H9 (cell line): Measurements from ENCODE around the gene MCAT. TPM values are rescaled to one million over a fixed set of nuclear protein-coding genes. Genes with fewer than 3 reads are reported as not detected.

Experiments
- DNase-seq: peaks from one replicate; pipeline ENCODE4 v3.0.0-alpha.2; 2017
- H2AFZ ChIP-seq: one replicate; pipeline ENCODE4 v1.6.1; 2013; ENCODE audit warnings: mild to moderate bottlenecking, low read length, control low read depth, moderate library complexity
- H2AK5ac ChIP-seq: 2 replicates; pipeline ENCODE4 v1.6.1; 2013; ENCODE audit warnings: low read length, control low read depth, mixed read lengths; ENCODE audit not compliant: insufficient read length
- H2BK120ac ChIP-seq: one replicate; pipeline ENCODE4 v1.6.1; 2013; ENCODE audit warnings: low read depth, mild to moderate bottlenecking, low read length, control low read depth, inconsistent platforms; ENCODE audit not compliant: poor library complexity, severe bottlenecking
- H2BK12ac ChIP-seq: 2 replicates; pipeline ENCODE4 v1.6.1; 2013; ENCODE audit warnings: low read length, control low read depth, mixed read lengths, low read depth; ENCODE audit not compliant: insufficient read length
- H2BK15ac ChIP-seq: 2 replicates; pipeline ENCODE4 v1.6.1; 2013; ENCODE audit warnings: low read depth, low read length, control low read depth
- H2BK20ac ChIP-seq: one replicate; pipeline ENCODE4 v1.6.1; 2013; ENCODE audit warnings: low read depth, mild to moderate bottlenecking, low read length, control low read depth, inconsistent platforms; ENCODE audit not compliant: poor library complexity, severe bottlenecking
- H2BK5ac ChIP-seq: 2 replicates; pipeline ENCODE4 v1.6.1; 2013; ENCODE audit warnings: low read length, control low read depth, mixed read lengths; ENCODE audit not compliant: insufficient read length
- H3K14ac ChIP-seq: 2 replicates; pipeline ENCODE4 v1.6.1; 2013; ENCODE audit warnings: low read length, control low read depth; ENCODE audit not compliant: insufficient read depth
- H3K18ac ChIP-seq: 2 replicates; pipeline ENCODE4 v1.6.1; 2013; ENCODE audit warnings: low read depth, mild to moderate bottlenecking, mixed read lengths, low read length, control low read depth; ENCODE audit not compliant: insufficient read length
- H3K23ac ChIP-seq: 2 replicates; pipeline ENCODE4 v1.6.1; 2013; ENCODE audit warnings: low read length, control low read depth, mixed read lengths, low read depth; ENCODE audit not compliant: insufficient read length
- H3K23me2 ChIP-seq: 2 replicates; pipeline ENCODE4 v1.6.1; 2013; ENCODE audit warnings: low read depth, mild to moderate bottlenecking, mixed read lengths, low read length, control low read depth; ENCODE audit not compliant: insufficient read length, poor library complexity, severe bottlenecking
- H3K27ac ChIP-seq: 2 replicates; pipeline ENCODE4 v1.5.1; 2013; ENCODE audit warnings: low read length, control low read depth, mixed read lengths, low read depth; ENCODE audit not compliant: insufficient read length
- H3K27me3 ChIP-seq: 2 replicates; pipeline ENCODE4 v1.6.1; 2013; ENCODE audit warnings: low read length, control low read depth, inconsistent platforms; ENCODE audit not compliant: insufficient read depth
- H3K4ac ChIP-seq: 2 replicates; pipeline ENCODE4 v1.6.1; 2013; ENCODE audit warnings: low read depth, mild to moderate bottlenecking, control low read depth, inconsistent platforms, low read length, moderate library complexity
- H3K4me1 ChIP-seq: 2 replicates; pipeline ENCODE4 v1.6.1; 2013; ENCODE audit warnings: low read length, control low read depth, inconsistent platforms; ENCODE audit not compliant: insufficient read depth
- H3K4me2 ChIP-seq: 2 replicates; pipeline ENCODE4 v1.6.1; 2013; ENCODE audit warnings: low read length, control low read depth, mixed read lengths; ENCODE audit not compliant: insufficient read length, insufficient read depth
- H3K56ac ChIP-seq: 2 replicates; pipeline ENCODE4 v1.6.1; 2013; ENCODE audit warnings: low read depth, mild to moderate bottlenecking, mixed read lengths, low read length, control low read depth; ENCODE audit not compliant: insufficient read length
- H3K79me1 ChIP-seq: 2 replicates; pipeline ENCODE4 v1.6.1; 2013; ENCODE audit warnings: low read depth, mild to moderate bottlenecking, moderate library complexity, low read length, control low read depth, inconsistent platforms; ENCODE audit not compliant: insufficient read depth, poor library complexity, severe bottlenecking
- H3K79me2 ChIP-seq: 2 replicates; pipeline ENCODE4 v1.6.1; 2013; ENCODE audit warnings: low read length, control low read depth, inconsistent platforms; ENCODE audit not compliant: insufficient read depth
- H3K9ac ChIP-seq: 2 replicates; pipeline ENCODE4 v1.6.1; 2013; ENCODE audit warnings: low read length, control low read depth, mixed read lengths; ENCODE audit not compliant: insufficient read length; ENCODE audit errors: extremely low read depth
- H3K9me3 ChIP-seq: one replicate; pipeline ENCODE4 v1.6.1; 2013; ENCODE audit warnings: low read depth, low read length, inconsistent platforms; ENCODE audit not compliant: control insufficient read depth
- H3T11ph ChIP-seq: one replicate; pipeline ENCODE4 v1.6.1; 2013; ENCODE audit warnings: mild to moderate bottlenecking, low read length, control low read depth, inconsistent platforms
- H4K20me1 ChIP-seq: one replicate; pipeline ENCODE4 v1.6.1; 2013; ENCODE audit not compliant: control insufficient read depth, insufficient read length, insufficient read depth
- H4K5ac ChIP-seq: 2 replicates; pipeline ENCODE4 v1.6.1; 2013; ENCODE audit warnings: low read depth, mild to moderate bottlenecking, mixed read lengths, low read length, control low read depth; ENCODE audit not compliant: insufficient read length
- H4K8ac ChIP-seq: replicated peaks from 2 replicates; pipeline ENCODE4 v1.6.1; 2013; ENCODE audit warnings: low read length, control low read depth, mixed read lengths, low read depth; ENCODE audit not compliant: insufficient read length
- H4K91ac ChIP-seq: 2 replicates; pipeline ENCODE4 v1.6.1; 2013; ENCODE audit warnings: low read depth, mild to moderate bottlenecking, moderate library complexity, mixed read lengths, low read length, control low read depth; ENCODE audit not compliant: insufficient read length
- H3K27ac Mint-ChIP-seq, 3 experiments: 2 replicates in 2 of 3; 3 replicates in 1 of 3; pipeline ENCODE4 v1.8.0; 2020 to 2021; ENCODE audit warnings: mixed read lengths in 3 of 3, mild to moderate bottlenecking in 1 of 3, moderate library complexity in 1 of 3
- H3K27me3 Mint-ChIP-seq: 2 replicates; pipeline ENCODE4 v1.8.0; 2021; ENCODE audit warnings: low read depth, mild to moderate bottlenecking, moderate library complexity, mixed read lengths
- H3K36me3 Mint-ChIP-seq, 3 experiments: 2 replicates in 2 of 3; 3 replicates in 1 of 3; pipeline ENCODE4 v1.8.0; 2020 to 2021; ENCODE audit warnings: low read depth in 3 of 3, mixed read lengths in 3 of 3; ENCODE audit not compliant: insufficient read depth in 1 of 3
- H3K4me1 Mint-ChIP-seq, 2 experiments: 2 replicates each; pipeline ENCODE4 v1.8.0; 2020; ENCODE audit warnings: mixed read lengths in 2 of 2
- H3K4me3 Mint-ChIP-seq, 2 experiments: 2 replicates in 1 of 2; 3 replicates in 1 of 2; pipeline ENCODE4 v1.8.0; 2020 to 2021; ENCODE audit warnings: mild to moderate bottlenecking in 2 of 2, mixed read lengths in 2 of 2, moderate library complexity in 1 of 2
- H3K9me3 Mint-ChIP-seq, 2 experiments: 2 replicates in 1 of 2; 3 replicates in 1 of 2; pipeline ENCODE4 v1.8.0; 2020; ENCODE audit warnings: mild to moderate bottlenecking in 2 of 2, mixed read lengths in 2 of 2, moderate library complexity in 1 of 2
- WGBS: extraction: QIAGEN DNeasy Blood & Tissue Kit; methylation state at CpG from one replicate; pipeline ENCODE4 v1.1.7; 2013; ENCODE audit warnings: missing lambda C conversion rate, low lambda C conversion rate, mixed read lengths; ENCODE audit not compliant: insufficient read length; ENCODE audit errors: extremely low coverage; 5-methylcytosine and 5-hydroxymethylcytosine counted together
- total RNA-seq: library from RNA; stranded (reverse); gene quantifications from 2 replicates; pipeline ENCODE4 v1.2.1, GENCODE V29; 2021
- TF ChIP-seq, protein P1 (sequence below): fragments of 200-600 bp; sonication (generic); conservative IDR thresholded peaks from 3 replicates; pipeline ENCODE4 v1.8.0; 2021; ENCODE audit warnings: antibody characterized with exemption, mild to moderate bottlenecking

Gene MCAT
- total RNA-seq, 1 experiment from 2014 or later: 20.3 TPM

DNA sequence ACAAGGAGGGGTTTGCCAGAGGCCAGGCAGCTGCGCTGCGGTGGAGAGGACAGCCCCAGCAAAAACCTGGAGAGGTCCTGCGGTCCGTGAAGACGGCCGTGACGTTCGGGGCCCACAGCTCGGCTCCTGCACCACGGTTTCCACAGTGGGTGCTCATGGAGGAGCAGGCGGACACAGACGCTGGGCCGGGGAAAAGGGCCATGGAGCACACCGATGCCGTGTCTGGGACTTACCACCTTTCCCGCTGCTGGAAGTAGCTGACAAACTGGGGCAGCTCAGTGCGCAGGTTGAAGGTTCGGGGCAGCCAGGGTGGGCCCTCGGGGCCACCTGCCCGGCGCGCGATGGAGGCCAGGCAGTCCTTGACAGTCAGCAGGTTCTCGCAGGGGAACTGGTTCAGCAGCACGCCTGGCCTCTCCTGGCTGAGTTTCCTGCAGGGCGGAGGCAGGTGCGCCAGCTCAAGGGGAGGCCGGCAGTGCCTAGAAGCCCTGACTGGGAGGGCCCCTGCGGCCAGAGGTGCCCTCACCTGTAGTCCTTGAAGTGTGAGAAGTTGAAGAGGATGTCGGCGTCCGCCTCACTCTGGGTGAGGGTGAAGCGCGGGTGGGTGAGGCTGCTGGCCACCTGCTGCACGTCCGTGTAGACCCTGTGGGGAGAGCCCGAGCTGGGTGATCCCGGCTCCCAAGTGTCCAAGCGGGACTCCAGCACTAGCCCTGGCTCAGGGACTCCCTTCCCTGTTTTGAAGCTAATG lies 30.9 kb upstream of the MCAT start:
- H2BK15ac ChIP-seq: no peak overlapping the region
- H3K4ac ChIP-seq: no peak overlapping the region
- H3K79me1 ChIP-seq: no peaks in the 10 kb centered on the region
- no peak overlapping the region for H3K18ac ChIP-seq
- H4K8ac ChIP-seq: no peak overlapping the region
- H2BK20ac ChIP-seq: no peak overlapping the region
- no peak overlapping the region for H2BK120ac ChIP-seq
- DNase-seq: no peak
- no peak overlapping the region for H3K14ac ChIP-seq
- no peak overlapping the region for H3K9ac ChIP-seq
- Mint-ChIP-seq H3K4me3 (no peak overlapping the region), H3K9me3 (no peaks in the 10 kb centered on the region), H3K4me1 (no peaks in the 10 kb centered on the region), H3K27ac (no peak overlapping the region), H3K36me3 (peaks cover 25 to 77% (median 67%) of the 10 kb centered on the region in 3 experiments; a peak in 6 of 7 replicates), H3K27me3 (no peaks in the 10 kb centered on the region)
- H3K27ac ChIP-seq: no peak overlapping the region
- H2AFZ ChIP-seq: no peak overlapping the region
- H2BK12ac ChIP-seq: no peak overlapping the region
- H4K5ac ChIP-seq: no peak overlapping the region
- no peak overlapping the region for H3T11ph ChIP-seq
- no peak overlapping the region for H2BK5ac ChIP-seq
- H3K23ac ChIP-seq: no peak overlapping the region
- no peaks in the 10 kb centered on the region for H3K27me3 ChIP-seq
- no peaks in the 10 kb centered on the region for H3K79me2 ChIP-seq
- H2AK5ac ChIP-seq: no peak overlapping the region
- no peaks in the 10 kb centered on the region for H3K9me3 ChIP-seq
- H3K23me2 ChIP-seq: no peaks in the 10 kb centered on the region
- H4K20me1 ChIP-seq: no peaks in the 10 kb centered on the region
- TF ChIP-seq, protein P1, sequence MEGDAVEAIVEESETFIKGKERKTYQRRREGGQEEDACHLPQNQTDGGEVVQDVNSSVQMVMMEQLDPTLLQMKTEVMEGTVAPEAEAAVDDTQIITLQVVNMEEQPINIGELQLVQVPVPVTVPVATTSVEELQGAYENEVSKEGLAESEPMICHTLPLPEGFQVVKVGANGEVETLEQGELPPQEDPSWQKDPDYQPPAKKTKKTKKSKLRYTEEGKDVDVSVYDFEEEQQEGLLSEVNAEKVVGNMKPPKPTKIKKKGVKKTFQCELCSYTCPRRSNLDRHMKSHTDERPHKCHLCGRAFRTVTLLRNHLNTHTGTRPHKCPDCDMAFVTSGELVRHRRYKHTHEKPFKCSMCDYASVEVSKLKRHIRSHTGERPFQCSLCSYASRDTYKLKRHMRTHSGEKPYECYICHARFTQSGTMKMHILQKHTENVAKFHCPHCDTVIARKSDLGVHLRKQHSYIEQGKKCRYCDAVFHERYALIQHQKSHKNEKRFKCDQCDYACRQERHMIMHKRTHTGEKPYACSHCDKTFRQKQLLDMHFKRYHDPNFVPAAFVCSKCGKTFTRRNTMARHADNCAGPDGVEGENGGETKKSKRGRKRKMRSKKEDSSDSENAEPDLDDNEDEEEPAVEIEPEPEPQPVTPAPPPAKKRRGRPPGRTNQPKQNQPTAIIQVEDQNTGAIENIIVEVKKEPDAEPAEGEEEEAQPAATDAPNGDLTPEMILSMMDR: no peak
- WGBS: no CpG with 5 or more reads among the region's 39 CpGs
- H3K56ac ChIP-seq: no peak overlapping the region
- H4K91ac ChIP-seq: no peak overlapping the region
- H3K4me2 ChIP-seq: no peak overlapping the region
- no peaks in the 10 kb centered on the region for H3K4me1 ChIP-seq
